NCI-H345 treated with DMSO at 0.1 percent for 48 hours (cell line): Measurements from ENCODE around the gene BAG5.
A peak's percentile ranks its signal among the peaks of the same experiment; 100 is the strongest.
"Not testable (repeated sequence)": the region's sequence is repeated elsewhere in the genome, so short reads cannot be mapped to it uniquely, and the experiment has no call there.

Source experiments
- DNase-seq: peaks from one replicate; lab custom pipeline; 2025; ENCODE audit not compliant: unreplicated experiment; lab: John Stamatoyannopoulos, UW

Gene BAG5

GRCh38 chr14:103562429-103563225 lies at the start of gene BAG5, which contains the start of gene COA8:
TSS of gene BAG5 (minus strand) at chr14:103562657. CDS start at chr14:103561164, 1,493 bp downstream.
TSS of gene COA8 (plus strand) at chr14:103562960. CDS start at chr14:103563002, 42 bp downstream.
- peak; percentile 70 for DNase-seq

GRCh38 chr14:103611215-103611614 lies 48.8 kb upstream of the BAG5 start:
- no peak for DNase-seq

GRCh38 chr14:103609081-103609480 lies 46.6 kb upstream of the BAG5 start:
- DNase-seq, result not testable (repeated sequence)

GRCh38 chr14:103607822-103608221 lies 45.4 kb upstream of the BAG5 start:
- no peak for DNase-seq

- DNase-seq, result peak; percentile 44
Observed at GRCh38 chr14:103606963-103607668, 44.7 kb upstream of the BAG5 start.

- no peak for DNase-seq
Observed at GRCh38 chr14:103604620-103605019, 42.2 kb upstream of the BAG5 start.

- DNase-seq, result no peak
Observed at GRCh38 chr14:103600503-103600902, 38.0 kb upstream of the BAG5 start.

- DNase-seq, result no peak
Observed at GRCh38 chr14:103597623-103598377, 35.3 kb upstream of the BAG5 start.

GRCh38 chr14:103594265-103594664 lies 31.8 kb upstream of the BAG5 start:
- peak; percentile 59 for DNase-seq

- DNase-seq, result no peak
Observed at GRCh38 chr14:103593577-103593976, 31.1 kb upstream of the BAG5 start.

- DNase-seq, result no peak
Observed at GRCh38 chr14:103584326-103584915, 22.0 kb upstream of the BAG5 start.

GRCh38 chr14:103581954-103582703 lies 19.7 kb upstream of the BAG5 start:
- DNase-seq, result no peak

- no peak for DNase-seq
Observed at GRCh38 chr14:103581206-103581605, 18.7 kb upstream of the BAG5 start.

- no peak for DNase-seq
Observed at GRCh38 chr14:103578401-103579075, 16.1 kb upstream of the BAG5 start.

- DNase-seq, result no peak
Observed at GRCh38 chr14:103576371-103577024, 14.0 kb upstream of the BAG5 start.

GRCh38 chr14:103574707-103575285 lies 12.3 kb upstream of the BAG5 start:
- DNase-seq, result no peak

- no peak for DNase-seq
Observed at GRCh38 chr14:103574104-103574503, 11.6 kb upstream of the BAG5 start.

GRCh38 chr14:103569408-103569807 lies 7.0 kb upstream of the BAG5 start:
- DNase-seq, result no peak

- DNase-seq, result no peak
Observed at GRCh38 chr14:103568952-103569351, 6.5 kb upstream of the BAG5 start.
